ENCODE data around the gene DOK3. TPM values are rescaled to one million over a fixed set of nuclear protein-coding genes. Genes with fewer than 3 reads are reported as not detected.

The DOK3 gene
- total and polyA plus RNA-seq, 2 of the 13 experiments (the other 11 are each of a cell fraction or from before 2014, with no cell fraction given) = 1.4 to 1.5 TPM

DNA sequence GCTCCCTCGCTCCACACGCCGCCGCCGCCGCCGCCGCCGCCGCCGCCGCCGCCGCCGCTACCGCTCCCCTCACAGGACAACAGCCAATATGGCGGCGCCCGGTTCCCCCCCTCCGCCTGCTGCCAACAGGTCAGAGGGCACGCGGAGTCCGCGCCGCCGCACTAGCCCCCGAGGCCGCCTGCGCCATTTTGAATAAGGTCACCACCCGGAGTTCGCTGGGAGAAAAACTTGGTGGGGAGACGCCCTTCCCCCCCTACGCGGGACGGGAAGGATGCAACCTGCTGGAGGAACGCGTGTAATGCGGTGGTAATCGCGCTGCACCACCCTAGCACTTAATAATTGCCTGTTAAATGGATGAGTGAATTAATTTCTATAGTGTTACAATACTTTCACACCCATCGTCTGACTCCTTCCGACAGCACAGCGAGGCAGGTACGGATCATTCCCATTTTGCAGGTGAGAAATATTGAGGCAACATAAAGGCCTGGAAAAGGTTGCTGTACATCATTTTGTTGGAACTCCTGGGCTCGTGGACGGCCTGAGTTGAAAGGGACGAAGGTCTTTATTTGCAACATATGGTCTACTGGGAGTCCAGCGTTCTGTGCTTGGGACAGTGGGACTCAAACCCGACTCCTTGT is 45.0 kb upstream of the DOK3 start, which contains the start of gene FAM193B (continued):
- TF ChIP-seq ZBTB49 (CRISPR knock-in tag; IDR thresholded peaks at IDR 0.05; ENCODE audit: borderline replicate concordance) = no peak
- no peak for TF ChIP-seq MAFF (IDR thresholded peaks at IDR 0.05; ENCODE audit: low read depth, low read length)
- TF ChIP-seq IKZF1 (IDR thresholded peaks at IDR 0.05) = no peak
- peak; percentile 24; the same call in 1 of the 2 replicates for TF ChIP-seq FOSL2 (CRISPR knock-in tag; IDR thresholded peaks at IDR 0.05)
- TF ChIP-seq, protein P1, sequence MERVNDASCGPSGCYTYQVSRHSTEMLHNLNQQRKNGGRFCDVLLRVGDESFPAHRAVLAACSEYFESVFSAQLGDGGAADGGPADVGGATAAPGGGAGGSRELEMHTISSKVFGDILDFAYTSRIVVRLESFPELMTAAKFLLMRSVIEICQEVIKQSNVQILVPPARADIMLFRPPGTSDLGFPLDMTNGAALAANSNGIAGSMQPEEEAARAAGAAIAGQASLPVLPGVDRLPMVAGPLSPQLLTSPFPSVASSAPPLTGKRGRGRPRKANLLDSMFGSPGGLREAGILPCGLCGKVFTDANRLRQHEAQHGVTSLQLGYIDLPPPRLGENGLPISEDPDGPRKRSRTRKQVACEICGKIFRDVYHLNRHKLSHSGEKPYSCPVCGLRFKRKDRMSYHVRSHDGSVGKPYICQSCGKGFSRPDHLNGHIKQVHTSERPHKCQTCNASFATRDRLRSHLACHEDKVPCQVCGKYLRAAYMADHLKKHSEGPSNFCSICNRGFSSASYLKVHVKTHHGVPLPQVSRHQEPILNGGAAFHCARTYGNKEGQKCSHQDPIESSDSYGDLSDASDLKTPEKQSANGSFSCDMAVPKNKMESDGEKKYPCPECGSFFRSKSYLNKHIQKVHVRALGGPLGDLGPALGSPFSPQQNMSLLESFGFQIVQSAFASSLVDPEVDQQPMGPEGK (CRISPR knock-in tag; IDR thresholded peaks at IDR 0.05) = peak; percentile 93
- peak; percentile 54; the same call in 1 of the 2 replicates for TF ChIP-seq NFKB2 (CRISPR knock-in tag; IDR thresholded peaks at IDR 0.05; ENCODE audit: borderline replicate concordance)
- no peak for TF ChIP-seq ZNF367 (CRISPR knock-in tag; IDR thresholded peaks at IDR 0.05; ENCODE audit: borderline replicate concordance)
- no peak for TF ChIP-seq KIAA2018 (CRISPR knock-in tag; IDR thresholded peaks at IDR 0.05; ENCODE audit: borderline replicate concordance)
- no peak for TF ChIP-seq SMYD3 (CRISPR knock-in tag; IDR thresholded peaks at IDR 0.05)
- no peak for TF ChIP-seq ZNF572 (CRISPR knock-in tag; IDR thresholded peaks at IDR 0.05)
- no peak for TF ChIP-seq ZNF230 (CRISPR knock-in tag; IDR thresholded peaks at IDR 0.05)
- TF ChIP-seq ZSCAN21 (CRISPR knock-in tag; IDR thresholded peaks at IDR 0.05; ENCODE audit: borderline replicate concordance) = no peak
- TF ChIP-seq CBFB (CRISPR knock-in tag; IDR thresholded peaks at IDR 0.05) = peak; percentile 59; the same call in 1 of the 2 replicates
- TF ChIP-seq BRF2 (CRISPR knock-in tag; IDR thresholded peaks at IDR 0.05) = no peak
- TF ChIP-seq ZNF724P (CRISPR knock-in tag; IDR thresholded peaks at IDR 0.05; ENCODE audit: borderline replicate concordance) = no peak
- no peak for TF ChIP-seq MATR3 (CRISPR knock-in tag; IDR thresholded peaks at IDR 0.05)
- TF ChIP-seq GABPB1 (CRISPR knock-in tag; IDR thresholded peaks at IDR 0.05) = peak; percentile 83
